Measurements from ENCODE around the gene DLK2.
"Not testable (repeated sequence)": the region's sequence is repeated elsewhere in the genome, so short reads cannot be mapped to it uniquely, and the experiment has no call there.

DLK2 gene

GRCh38 chr6:43464337-43464736 is 9.0 kb upstream of the DLK2 start:
- DNase-seq (ENCODE audit: low read depth): no peak
- no peak overlapping the region for H3K4me3 ChIP-seq (ENCODE audit: low read depth, low read length)
- TF ChIP-seq CTCF (IDR thresholded peaks at IDR 0.05; ENCODE audit: low read depth, low read length) (no peak), MAX (IDR thresholded peaks at IDR 0.05; ENCODE audit: low read depth, low read length) (no peak), POLR2A (IDR thresholded peaks at IDR 0.05; ENCODE audit: extremely low read depth, insufficient read length) (no peak), MYC (IDR thresholded peaks at IDR 0.05; ENCODE audit: low read depth, low read length) (no peak)

GRCh38 chr6:43461936-43462335 is 6.6 kb upstream of the DLK2 start:
- TF ChIP-seq MAX (IDR thresholded peaks at IDR 0.05; ENCODE audit: low read depth, low read length) (no peak), POLR2A (IDR thresholded peaks at IDR 0.05; ENCODE audit: extremely low read depth, insufficient read length) (no peak), CTCF (IDR thresholded peaks at IDR 0.05; ENCODE audit: low read depth, low read length) (no peak), MYC (IDR thresholded peaks at IDR 0.05; ENCODE audit: low read depth, low read length) (no peak)
- no peak overlapping the region for H3K4me3 ChIP-seq (ENCODE audit: low read depth, low read length)
- no peak for DNase-seq (ENCODE audit: low read depth)

GRCh38 chr6:43460032-43460431 is 4.7 kb upstream of the DLK2 start:
- no peak for DNase-seq (ENCODE audit: low read depth)
- H3K4me3 ChIP-seq (ENCODE audit: low read depth, low read length): no peak overlapping the region
- TF ChIP-seq POLR2A (IDR thresholded peaks at IDR 0.05; ENCODE audit: extremely low read depth, insufficient read length): no peak
- no peak for TF ChIP-seq CTCF (IDR thresholded peaks at IDR 0.05; ENCODE audit: low read depth, low read length)
- no peak for TF ChIP-seq MAX (IDR thresholded peaks at IDR 0.05; ENCODE audit: low read depth, low read length)
- no peak for TF ChIP-seq MYC (IDR thresholded peaks at IDR 0.05; ENCODE audit: low read depth, low read length)

GRCh38 chr6:43459535-43459934 is 4.2 kb upstream of the DLK2 start:
- TF ChIP-seq CTCF (IDR thresholded peaks at IDR 0.05; ENCODE audit: low read depth, low read length): no peak
- no peak for TF ChIP-seq POLR2A (IDR thresholded peaks at IDR 0.05; ENCODE audit: extremely low read depth, insufficient read length)
- TF ChIP-seq MAX (IDR thresholded peaks at IDR 0.05; ENCODE audit: low read depth, low read length): no peak
- TF ChIP-seq MYC (IDR thresholded peaks at IDR 0.05; ENCODE audit: low read depth, low read length): no peak
- no peak overlapping the region for H3K4me3 ChIP-seq (ENCODE audit: low read depth, low read length)
- no peak for DNase-seq (ENCODE audit: low read depth)

- H3K4me3 ChIP-seq (ENCODE audit: low read depth, low read length); DNase-seq (ENCODE audit: low read depth): not testable (repeated sequence)
These were observed 2.8 kb upstream of the DLK2 start for GRCh38 chr6:43458154-43458553.

- no peak overlapping the region for H3K4me3 ChIP-seq (ENCODE audit: low read depth, low read length)
- DNase-seq (ENCODE audit: low read depth): no peak
- TF ChIP-seq POLR2A (IDR thresholded peaks at IDR 0.05; ENCODE audit: extremely low read depth, insufficient read length) (no peak), MYC (IDR thresholded peaks at IDR 0.05; ENCODE audit: low read depth, low read length) (no peak), CTCF (IDR thresholded peaks at IDR 0.05; ENCODE audit: low read depth, low read length) (no peak), MAX (IDR thresholded peaks at IDR 0.05; ENCODE audit: low read depth, low read length) (no peak)
These were observed 2.3 kb upstream of the DLK2 start for GRCh38 chr6:43457643-43458042.

Data from NB4 (cell line).